ENCODE measurements around the gene ACAD10.
"Not testable (repeated sequence)": the region's sequence is repeated elsewhere in the genome, so short reads cannot be mapped to it uniquely, and the experiment has no call there.

The ACAD10 gene

DNA sequence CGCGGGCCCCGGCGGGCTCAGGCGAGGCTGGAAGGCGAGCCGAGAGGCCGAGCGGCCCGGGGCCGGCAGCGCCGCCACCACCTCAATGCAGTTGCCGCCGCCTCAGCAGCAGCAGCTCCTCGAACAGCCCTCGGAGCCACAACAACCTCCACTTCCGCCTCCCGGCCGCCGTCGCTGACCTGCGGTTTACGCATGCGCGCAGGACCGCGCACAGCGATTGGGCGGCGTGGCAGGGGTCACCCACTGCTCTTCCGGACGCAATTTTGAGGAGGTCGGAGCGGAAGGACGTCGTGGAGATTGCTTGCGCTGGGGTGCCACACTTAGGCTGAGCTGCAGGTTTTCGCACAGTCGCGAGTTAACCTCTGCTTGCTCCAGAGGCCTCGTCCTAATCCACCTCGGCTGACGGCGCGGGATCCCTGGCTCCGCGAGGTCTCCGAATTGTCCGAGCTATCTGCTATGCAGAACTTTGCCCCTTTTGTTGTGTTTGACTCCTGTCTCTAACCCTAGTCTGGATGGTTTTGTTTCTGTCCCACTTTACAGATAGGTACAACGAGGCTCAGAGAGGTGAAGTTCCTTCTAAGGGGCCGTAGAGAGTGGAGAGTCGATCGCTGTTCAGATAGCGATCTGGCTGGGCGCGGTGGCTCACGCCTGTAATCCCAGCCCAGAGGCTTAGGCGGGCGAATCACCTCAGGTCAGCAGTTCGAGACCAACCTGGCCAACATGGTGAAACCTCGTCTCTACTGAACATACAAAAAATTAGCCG, at the start of gene ACAD10, which contains the start of gene BRAP:
TSS of gene ACAD10 (plus strand) at position 243 of the 763 bp plus-strand sequence. CDS start 6,657 bp downstream, outside the sequence.
TSS of gene BRAP (minus strand) at position 146 of the 763 bp plus-strand sequence. CDS start 164 bp downstream, outside the sequence.
- peak; percentile 96 for DNase-seq

DNA sequence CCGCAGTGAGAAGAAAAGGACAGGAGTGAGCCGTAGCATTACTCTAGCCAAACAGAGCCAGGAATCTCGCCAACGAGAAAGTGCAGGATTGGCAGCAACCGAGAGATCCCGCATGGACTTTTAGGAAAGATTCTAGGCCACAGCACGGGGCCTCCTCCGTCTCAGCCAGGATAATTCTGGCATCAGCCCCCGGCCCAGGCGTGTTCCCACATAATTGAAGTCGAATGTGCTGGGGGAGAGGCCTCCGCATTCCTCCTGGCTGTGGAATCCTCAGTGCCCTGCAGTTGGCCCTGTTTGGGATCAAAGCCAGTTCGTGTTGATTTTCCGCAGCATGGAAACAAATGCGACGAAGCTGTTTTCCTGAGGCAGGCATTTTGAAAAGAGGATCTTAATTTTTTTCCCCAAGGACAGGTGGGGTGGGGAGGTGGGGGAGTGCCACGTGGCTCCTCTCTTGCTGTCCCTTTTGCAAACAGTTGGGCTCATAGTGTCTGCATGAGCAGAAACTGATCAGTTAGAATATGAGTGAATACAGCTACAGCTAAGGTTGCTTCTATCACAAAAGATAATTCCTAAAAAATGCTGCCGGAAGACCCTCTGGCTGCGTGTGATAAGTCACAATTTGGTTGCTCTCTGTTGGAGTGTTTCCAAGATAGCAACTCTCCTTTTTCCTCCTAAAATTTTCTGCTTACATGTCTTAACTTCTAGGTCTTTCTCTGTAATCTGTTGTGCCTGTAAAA, 49.5 kb upstream of the ACAD10 start:
- no peak for DNase-seq

GRCh38 chr12:111638556-111638955, 47.3 kb upstream of the ACAD10 start:
- no peak for DNase-seq

DNA sequence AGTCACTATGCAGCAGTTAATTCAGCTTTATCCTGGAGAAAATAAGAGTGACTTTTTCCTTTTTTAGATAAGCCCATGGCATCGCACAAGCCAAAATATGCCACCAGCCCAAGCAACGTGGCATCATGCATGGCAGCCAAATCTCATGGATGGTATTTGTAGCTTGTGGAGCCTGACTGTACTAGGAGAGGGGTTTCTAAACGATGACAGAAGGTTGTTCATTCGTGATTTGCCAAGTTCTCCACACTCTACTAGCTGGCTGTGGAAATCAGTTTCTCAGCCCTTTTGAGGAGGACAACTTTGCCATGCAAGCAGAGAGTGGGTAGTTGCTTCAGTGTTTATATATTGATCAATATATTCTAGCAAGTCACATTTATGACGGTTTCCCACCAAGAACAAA, 45.3 kb upstream of the ACAD10 start:
- DNase-seq, result no peak

DNA sequence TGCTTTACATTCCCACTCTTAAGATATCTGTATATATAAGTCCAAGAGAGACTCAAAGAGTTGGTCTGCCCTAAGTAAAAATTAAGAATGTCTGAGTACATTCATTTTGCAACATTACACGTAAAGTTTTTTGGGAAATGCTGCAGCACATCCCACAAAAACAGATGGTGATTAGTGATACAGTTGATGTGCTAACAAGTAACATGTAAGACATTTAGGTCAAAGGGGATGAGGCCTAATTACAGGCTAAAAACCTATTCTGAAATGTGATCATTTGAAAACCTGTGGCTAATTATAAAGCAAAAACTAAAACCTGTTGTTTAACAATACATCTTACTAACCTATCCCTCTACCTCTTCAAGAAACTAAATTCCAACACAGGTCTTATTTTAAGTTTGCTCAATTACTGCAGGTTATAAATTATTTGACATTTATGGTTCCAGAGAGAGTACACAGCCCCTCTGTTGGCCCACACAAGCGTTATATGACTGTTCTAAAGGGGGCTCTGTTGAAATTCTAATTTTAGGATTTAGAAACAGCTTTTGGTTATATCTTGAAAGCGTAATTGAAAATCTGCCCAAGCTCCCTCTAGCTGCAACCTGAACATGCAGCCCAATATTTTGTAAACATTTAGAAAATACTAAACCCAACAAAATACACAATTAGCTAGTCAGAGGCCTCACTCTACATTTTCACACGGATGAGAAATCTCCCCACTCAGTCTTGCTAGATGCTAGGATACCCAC, 43.0 kb upstream of the ACAD10 start:
- DNase-seq, result no peak

GRCh38 chr12:111643427-111643826, 42.4 kb upstream of the ACAD10 start:
- no peak for DNase-seq

DNA sequence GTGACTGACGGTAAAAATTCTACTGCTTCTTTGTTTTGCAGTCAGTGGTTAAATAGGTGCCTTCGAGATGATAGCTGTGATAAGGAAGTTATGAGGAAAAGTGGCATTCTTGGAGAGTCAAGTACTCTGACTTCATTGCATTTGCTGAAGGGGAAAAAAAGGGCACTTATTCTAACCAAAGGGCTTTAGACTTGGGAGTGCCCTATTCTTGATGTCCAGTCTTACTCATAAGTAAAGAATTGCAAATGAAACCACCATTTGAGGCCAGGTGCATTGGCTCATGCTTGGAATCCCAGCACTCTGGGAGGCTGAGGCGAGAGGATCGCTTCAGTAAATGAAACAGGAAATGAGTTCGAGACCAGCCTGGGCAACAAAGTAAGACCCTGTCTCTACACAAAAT, 40.4 kb upstream of the ACAD10 start:
- no peak for DNase-seq

DNA sequence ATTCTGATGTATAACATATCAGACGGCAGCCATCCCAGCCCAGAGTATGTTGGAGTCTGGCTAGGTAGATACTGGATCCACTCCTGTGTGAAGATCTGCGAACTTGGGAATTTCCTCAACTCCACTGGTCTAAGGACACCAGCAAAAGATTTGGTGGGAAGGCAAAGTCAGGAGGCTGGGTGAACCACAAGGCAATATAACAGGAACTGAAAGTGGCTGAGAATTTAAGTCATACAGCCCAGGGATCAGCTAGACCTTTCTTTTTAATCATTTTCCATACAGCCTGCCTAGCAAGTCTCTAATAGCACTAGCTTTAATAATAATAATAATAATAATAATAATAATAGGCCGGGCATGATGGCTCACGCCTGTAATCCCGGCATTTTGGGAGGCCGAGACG, 34.9 kb upstream of the ACAD10 start:
- DNase-seq, result no peak

DNA sequence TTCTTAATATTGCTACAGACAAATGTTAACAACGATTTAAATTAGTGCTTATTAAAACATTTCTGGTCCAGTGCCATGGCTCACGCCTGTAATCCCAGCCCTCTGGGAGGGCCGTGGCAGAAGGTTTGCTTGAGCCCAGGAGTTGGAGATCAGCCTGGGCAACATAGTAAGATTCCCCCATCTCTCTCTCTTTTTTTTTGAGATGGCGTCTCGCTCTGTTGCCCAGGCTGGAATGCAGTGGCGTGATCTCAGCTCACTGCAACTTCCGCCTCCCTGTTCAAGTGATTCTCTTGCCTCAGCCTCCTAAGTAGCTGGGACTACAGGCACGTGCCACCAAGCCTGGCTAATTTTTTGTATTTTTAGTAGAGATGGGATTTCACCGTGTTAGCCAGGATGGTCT, 33.3 kb upstream of the ACAD10 start:
- DNase-seq, result not testable (repeated sequence)

DNA sequence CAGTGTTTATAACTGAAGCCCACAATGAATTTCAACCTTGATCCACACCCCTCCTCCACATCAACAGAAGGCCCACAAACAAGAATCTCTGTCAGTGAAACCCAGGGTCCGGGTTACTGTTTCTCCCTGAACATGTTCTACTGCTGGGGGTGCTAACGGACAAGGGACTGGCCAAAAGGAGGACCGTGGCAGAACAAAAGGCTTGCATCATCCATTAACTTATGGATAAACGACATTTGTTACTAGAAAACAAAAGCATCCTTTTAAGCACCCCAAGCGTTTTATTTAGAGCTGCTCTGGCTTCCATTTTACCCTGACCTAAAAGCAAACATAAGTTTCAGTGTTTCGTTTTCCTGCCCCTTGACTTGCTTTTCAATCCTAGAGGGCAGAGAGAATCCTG, 32.3 kb upstream of the ACAD10 start:
- DNase-seq, result no peak

GRCh38 chr12:111655356-111655755, 30.5 kb upstream of the ACAD10 start:
- no peak for DNase-seq

DNA sequence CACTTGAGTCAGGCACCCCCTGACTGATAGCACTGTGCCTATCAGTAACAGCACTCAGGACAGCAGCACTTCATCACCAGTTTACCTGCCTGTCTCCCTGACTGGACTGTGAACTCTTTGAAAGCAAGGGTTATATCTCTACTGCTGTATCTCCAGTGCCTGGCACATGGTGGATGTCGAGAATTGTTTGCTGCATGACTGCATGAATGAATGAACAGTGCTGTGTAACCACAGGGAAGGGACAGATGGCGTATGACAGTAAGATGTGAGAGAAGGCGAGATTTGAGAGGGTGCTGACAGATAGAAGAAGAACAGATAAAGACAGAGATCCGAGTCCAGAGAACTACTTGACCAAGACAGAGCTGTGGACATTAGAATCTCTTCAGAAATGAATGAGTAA, 29.8 kb upstream of the ACAD10 start:
- DNase-seq, result no peak

DNA sequence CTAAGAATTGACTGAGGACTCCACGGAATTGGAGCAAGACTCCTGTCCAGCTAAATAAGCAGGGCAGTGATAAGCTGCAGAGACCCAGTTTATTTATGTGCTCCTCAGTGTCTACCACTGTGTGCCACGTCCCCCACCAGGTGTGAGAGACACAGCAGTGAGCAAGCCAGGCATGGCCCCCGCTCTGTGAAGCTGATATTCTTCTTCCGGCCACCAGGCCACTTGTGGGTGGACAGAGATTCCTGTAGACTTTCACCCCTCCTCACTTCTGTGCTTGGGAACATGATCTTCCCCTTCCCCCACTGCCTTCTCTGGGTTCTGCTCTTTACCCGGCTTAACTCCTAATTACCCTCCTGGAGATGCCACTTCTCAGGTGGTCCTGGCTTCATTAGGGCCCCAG, 21.4 kb upstream of the ACAD10 start:
- DNase-seq, result no peak

GRCh38 chr12:111664961-111665865, 20.6 kb upstream of the ACAD10 start:
- no peak for DNase-seq

GRCh38 chr12:111672822-111673381, 13.0 kb upstream of the ACAD10 start:
- no peak for DNase-seq

- DNase-seq, result no peak
Measured at GRCh38 chr12:111673503-111673902, 12.3 kb upstream of the ACAD10 start.

DNA sequence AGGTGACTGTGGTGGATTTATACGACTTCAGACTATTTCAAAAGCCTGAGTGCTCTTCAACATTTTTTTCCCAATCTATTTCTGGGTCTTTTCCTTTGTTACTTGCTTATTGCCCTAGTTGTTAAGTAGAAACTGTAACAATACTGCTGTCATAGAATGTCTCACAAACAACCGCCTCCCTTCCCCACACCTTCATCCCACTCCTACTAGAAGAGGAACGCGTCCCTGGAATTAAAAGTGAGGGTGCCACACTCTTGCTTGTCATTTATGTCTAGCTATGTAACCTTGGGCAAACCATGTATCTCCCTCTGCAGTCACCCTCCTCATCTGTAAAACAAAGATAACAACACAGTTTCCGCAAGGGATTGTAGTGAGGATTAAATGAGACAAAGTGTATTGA, 8.7 kb upstream of the ACAD10 start:
- DNase-seq, result no peak

DNA sequence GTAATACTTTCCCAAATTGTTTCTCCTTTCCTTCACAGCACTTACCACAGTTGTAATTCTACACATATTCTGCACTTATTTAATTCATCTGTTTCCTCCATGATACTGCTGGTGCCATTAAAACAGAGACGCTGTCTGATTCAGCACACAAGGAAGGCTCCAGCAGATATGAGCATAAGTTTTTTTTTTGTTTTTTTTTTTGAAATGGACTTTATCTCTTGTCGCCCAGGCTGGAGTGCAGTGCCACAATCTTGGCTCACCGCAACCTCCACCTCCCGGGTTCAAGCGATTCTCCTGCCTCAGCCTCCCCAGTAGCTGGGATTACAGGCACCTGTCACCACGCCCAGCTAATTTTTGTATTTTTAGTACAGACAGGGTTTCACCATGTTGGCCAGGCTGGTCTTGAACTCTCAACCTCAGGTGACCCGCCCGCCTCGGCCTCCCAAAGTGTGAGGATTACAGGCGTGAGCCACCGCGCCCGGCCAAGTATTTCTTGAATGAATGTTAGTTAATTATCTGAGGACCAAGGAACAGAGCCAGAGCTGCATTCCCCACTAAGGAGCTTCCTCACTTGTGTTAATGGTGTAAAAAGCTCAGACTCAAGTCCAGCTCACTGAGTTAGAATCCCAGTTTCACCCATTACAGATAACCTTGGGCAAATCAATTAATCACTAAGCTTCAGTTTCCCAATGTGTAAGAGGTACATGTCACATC, 1.2 kb upstream of the ACAD10 start:
- not testable (repeated sequence) for DNase-seq

- no peak for DNase-seq
Measured at GRCh38 chr12:111685322-111685810, 487 bp upstream of the ACAD10 start.

GRCh38 chr12:111686574-111687105, 787 bp downstream of the ACAD10 start:
- DNase-seq, result no peak

- DNase-seq, result peak; percentile 11
Measured at GRCh38 chr12:111687255-111687654, 1.4 kb downstream of the ACAD10 start.

Data from CD4-positive, alpha-beta T cell treated with Interleukin-10 for 1 hour (primary cell).